GM21526 (cell line): ENCODE results near the gene RREB1.
"Not testable (repeated sequence)": the region's sequence is repeated elsewhere in the genome, so short reads cannot be mapped to it uniquely, and the experiment has no call there.

Experiments used
- ATAC-seq: cut with Tn5 transposase; IDR thresholded peaks from one replicate; pipeline ENCODE4 v1.9.1; 2021; ENCODE audit warnings: moderate library complexity; ENCODE audit not compliant: unreplicated experiment, low FRiP score

The RREB1 gene

DNA sequence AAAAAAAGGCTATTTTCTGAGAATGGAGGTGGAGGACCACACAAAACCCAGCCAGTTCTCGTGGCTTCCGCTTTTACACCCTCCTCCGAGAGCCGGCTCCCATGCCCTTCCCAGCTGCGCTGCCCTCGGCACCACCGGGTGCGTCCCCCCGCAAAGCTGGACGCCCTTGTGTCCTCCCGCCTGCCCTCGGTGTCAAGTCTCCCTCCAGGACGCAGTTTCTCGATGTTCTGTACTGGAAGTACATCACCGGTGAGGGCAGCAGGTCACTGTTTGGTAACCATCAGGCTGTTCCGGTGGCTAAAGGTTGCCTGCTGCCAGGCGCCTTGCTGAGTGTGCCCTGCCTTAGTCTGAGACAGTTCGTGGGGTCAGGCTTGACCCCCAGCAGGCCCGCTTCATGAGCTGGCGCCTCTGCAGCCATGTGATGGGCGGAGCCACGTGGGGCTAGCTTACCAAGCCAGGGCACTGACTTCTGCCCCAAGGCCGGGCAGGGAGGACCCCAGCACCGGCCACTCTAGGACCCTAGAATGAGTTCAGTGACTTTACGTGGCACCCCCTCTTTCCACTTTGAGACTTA is 34.6 kb downstream of the RREB1 start:
- ATAC-seq = no peak

DNA sequence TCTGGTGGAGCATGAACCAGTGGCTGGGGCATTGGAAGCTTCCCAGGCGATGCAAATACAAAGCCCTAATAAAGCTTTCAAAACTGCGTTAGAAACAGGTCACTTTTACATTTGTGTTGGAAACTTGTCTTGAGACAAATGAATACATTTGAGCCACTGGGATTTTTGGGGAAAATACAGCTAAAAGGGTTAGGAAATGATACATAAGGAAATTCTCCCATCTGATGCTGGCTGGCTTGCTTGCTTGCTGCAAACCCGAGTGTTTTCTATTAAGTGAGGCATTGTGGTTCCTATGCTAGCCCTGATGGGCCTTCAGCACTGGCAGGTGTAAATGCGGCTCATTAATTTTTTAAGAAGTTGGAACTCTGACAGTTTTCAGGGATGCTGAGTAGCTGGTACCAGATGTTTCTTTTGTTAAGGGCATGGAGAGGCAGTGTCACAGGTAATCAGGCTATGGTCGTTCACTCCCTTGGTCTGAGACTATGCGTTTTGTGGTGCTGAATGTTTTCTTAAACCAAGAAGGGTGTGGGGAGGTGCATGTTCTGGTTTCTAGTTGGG is 35.2 kb downstream of the RREB1 start:
- ATAC-seq = no peak

GRCh38 chr6:7143476-7143974 is 35.8 kb downstream of the RREB1 start:
- ATAC-seq = no peak

DNA sequence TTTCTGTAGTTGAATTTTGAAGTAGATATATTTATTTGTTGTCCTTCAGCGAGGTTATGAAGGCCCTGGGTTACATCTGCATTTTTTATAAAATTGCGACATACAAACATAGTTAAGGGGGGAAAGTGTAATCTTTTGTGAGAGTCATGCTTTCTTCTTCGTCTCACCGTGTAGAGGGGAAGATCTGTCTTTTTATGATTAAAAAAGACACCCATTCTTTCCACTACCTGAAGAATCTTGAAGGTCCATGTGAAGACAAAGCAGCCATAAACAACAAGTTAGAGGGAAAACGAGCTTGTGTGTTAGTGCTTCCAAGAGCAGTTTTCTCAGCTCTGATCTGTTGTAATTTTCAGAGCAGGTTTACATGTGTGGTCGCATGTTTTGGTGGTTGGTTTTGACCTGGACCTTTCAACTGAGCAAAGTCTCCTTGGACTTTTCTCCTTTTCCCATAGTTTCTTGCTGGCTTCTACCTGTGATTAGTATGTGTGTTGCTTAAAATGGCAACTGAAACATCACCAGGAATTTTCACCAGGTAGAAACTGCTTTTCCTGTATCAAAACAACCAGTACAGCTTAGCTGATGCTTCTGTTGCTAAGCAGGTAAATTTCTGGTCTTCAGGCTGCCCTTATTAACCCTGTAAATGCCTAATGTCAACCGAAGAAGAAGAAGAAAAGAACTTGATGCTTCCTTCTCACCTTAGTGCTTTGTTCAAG is 37.3 kb downstream of the RREB1 start:
- ATAC-seq = no peak

GRCh38 chr6:7145585-7145884 is 37.8 kb downstream of the RREB1 start:
- ATAC-seq = no peak

GRCh38 chr6:7145885-7146828 is 38.4 kb downstream of the RREB1 start:
- ATAC-seq = peak; percentile 51

- ATAC-seq = no peak
These were observed 39.4 kb downstream of the RREB1 start for GRCh38 chr6:7147051-7147671.

- no peak for ATAC-seq
These were observed 40.5 kb downstream of the RREB1 start for GRCh38 chr6:7148100-7148822.

DNA sequence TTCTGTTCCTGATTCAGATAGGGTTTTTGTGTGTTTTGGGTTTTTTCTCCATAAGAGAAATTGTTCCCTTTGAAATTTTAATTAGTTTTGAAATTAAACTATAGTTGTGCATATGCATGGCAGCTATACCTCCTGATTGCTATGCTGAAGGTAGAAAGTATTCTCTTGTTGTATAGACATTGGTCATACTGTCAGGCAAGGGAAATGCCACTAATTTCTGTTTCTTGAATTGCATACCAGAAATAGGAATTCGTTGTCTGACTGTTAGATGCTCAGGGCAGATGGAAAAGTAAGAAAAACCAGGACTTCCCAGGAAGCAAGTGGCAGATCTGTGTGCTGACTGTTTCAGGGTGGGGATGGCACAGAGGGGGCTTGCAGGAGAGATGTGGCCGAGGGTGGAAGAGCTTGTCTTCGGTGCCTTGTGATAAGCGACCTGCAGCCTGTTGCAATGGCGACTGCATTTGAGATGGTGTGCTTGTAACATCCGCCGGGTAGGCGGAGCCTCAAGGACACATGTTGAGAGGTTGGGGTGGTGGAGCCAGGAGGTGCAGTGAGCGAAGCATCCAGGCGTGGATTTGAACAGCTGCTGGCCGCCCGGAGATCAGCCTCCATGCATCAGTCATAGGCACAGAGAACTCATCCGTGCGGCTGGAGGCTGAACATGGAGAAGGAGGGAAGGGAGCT is 42.8 kb downstream of the RREB1 start:
- ATAC-seq = no peak

GRCh38 chr6:7151381-7151780 is 43.6 kb downstream of the RREB1 start:
- ATAC-seq = no peak

DNA sequence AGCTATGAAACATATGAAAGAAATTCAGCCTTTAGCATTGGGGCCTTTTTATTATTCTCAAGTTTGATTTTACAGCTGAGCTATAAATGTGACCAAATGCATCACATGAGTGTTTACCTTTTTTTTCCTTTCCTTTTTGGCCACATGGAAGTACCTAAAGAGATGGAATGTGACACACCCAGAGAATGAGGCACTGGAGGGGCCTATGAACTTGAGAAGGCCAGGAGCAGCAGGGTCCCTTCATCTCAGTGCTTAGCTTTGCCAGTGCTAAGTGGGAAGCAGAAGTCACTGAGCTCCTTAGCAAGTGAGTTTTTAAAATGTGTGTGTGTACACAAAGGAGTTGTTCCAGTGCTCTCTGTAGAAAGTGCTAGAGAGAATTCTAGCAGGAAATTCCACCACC is 44.7 kb downstream of the RREB1 start:
- no peak for ATAC-seq

- ATAC-seq = no peak
These were observed 46.0 kb downstream of the RREB1 start for GRCh38 chr6:7153789-7154188.

GRCh38 chr6:7154341-7155139 is 46.8 kb downstream of the RREB1 start:
- peak; percentile 59 for ATAC-seq

GRCh38 chr6:7155871-7156579 is 48.3 kb downstream of the RREB1 start:
- peak; percentile 38 for ATAC-seq

DNA sequence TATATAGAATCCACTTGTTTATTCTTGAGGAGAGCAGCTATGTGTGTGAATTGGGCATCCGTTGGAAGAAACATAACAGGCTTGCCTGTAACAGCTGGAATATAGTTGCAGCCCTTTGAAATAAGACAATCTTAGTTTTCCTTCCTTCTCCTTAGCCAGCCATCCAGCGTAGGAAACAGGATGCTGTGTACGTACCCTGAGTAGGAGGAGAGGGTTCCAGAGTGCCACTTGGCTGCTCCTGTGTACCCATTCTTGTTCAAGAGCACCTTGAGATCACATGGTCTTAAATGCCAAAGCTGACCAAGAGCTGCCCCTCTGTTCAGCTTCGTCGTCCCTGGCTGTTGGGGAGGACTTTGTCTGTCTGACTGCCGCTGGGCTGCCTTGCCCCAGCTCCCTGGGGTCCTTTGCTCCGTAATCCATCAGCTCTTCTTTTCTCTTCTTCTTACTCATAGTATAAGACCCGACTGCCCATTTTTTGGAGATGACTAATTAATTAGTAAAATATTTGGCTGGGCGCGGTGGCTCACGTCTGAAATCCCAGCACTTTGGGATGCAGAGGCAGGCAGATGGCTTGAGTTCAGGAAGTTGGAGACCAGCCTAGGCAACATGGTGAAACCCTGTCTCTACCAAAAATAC is 49.0 kb downstream of the RREB1 start:
- no peak for ATAC-seq

DNA sequence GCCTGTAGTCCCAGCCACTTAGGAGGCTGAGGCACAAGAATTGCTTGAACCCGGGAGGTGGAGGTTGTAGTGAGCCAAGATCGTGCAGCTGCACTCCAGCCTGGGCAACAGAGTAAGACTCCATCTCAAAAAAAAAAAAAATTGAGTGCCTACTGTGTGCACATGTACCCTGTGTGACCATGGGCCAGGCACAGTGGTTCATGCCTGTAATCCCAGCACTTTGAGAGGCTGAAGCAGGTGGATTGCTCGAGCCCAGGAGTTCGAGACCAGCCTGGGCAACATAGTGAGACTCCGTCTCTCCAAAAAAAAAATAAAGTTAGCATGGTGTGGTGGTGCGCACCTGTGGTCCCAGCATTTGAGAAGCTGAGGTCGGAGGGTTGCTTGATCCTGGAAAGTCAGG is 49.5 kb downstream of the RREB1 start:
- ATAC-seq = not testable (repeated sequence)

GRCh38 chr6:7157752-7158616 is 50.2 kb downstream of the RREB1 start:
- ATAC-seq = no peak
